GF-D8 (cell line): ENCODE measurements around the gene IKBIP.
"Not testable (repeated sequence)": the region's sequence is repeated elsewhere in the genome, so short reads cannot be mapped to it uniquely, and the experiment has no call there.

ENCODE experiments used
- DNase-seq: peaks from one replicate; lab custom pipeline; 2025; lab: John Stamatoyannopoulos, UW

IKBIP gene

DNA sequence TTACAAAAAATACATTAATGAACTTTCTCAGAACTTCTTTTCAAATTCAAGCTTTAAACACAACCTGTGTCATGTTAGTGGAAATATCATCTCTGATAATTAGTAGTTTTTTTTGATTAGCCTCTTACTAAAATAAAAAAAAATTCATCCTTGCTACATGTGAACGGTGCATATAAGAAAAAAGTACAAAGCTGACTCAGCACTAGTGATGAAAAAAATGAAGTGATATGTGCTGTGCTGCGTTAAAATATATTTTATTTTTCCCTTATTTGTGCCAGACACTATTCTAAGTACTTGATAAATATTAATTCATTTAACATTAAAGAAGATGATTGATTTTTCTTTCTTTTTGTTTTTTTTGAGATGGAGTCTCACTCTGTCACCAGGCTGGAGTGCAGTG lies 7.5 kb downstream of the IKBIP start:
- DNase-seq = no peak

DNA sequence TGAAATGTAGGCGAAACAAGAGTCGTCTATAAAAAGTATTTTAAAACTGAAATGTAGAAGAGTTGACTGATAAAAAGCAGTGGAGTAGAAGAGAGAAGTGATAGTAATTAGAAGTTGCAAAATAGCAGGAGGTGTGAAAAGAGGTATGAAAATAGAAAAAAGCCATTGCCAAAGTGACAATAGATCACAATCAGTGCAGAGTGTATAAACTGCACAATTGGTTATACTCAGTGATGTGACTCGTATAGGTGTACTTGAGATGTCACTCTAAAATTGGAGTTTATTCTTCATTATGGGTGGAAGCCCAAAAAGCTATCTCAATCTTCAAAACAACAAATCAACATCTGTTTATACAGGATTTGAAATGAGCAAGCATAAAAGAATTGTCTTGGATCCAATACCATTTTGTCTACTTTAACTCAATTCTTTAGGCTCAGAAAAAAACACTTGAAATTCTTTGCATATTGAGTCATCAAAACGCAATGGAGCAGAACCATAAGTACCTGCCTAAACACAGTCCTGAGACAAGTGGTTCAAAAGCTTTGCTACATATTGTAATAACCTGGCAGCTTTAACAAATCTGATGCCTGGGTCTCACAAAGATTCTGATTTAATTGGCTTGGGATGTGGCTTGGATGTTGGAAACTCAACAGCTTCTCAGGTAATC lies 8.8 kb downstream of the IKBIP start:
- no peak for DNase-seq

DNA sequence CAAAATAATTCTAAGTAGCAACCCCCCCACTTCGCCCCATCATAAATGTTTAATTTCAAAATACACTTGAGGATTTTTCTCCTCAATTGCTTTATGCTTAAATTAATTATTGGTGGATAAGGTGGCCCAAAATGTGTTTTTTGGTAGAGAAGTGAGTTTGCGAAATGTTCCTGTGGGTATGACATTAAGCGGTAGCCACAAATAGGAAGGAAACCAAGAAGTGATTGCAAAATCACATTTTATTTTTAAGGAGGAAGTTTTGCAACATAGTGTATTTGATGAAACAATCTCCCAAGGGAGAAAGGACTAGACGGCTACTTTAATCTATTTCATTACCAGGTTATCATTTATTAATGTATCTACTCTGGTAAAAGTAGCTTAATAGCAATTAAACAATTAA lies 25.6 kb downstream of the IKBIP start:
- DNase-seq = peak; percentile 93

DNA sequence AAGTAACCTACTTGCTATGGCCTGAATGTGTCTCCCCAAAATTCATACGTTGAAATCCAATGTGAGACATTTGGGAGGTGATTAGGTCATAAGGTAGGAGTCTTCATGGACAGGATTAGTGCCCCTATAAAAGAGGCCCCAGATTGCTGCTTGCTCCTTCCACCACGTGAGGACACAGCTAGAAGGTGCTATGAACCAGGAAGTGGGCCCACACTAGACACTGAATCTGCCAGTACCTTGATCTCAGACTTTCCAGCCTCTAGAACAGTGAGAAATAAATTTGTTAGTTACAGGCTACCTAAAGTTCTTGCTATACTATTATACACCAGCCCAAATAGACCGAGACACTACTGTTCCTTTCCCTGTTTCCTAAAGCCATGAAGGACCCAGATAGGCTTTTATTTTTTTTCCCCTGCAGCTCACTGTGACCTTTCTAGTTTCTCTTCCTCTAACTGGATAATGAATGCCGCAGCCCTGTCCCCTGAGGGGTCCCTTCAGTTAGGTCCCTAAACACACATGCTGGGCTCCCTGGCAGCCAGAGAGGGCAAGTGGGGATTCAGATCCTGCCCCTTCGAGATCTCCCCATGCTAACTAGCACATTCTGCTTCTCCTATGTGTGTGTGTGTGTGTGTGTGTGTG lies 31.8 kb downstream of the IKBIP start:
- DNase-seq = peak; percentile 43

DNA sequence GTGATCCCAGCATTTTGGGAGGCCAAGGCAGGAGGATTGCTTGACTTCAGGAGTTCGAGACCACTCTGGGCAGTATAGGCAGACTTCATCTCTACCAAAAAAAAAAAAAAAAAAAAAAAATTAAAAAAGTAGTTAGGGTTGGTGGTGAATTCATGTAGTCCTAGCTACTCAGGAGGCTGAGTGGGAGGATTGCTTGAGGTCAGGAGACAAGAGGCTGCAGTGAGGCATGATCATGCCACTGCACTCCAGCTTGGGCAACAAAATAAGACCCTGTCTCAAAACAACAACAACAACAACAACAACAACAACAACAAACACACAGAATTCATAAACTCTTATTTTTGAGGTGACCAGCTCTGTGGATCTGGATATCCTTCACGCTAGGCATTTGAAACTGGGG lies 34.0 kb downstream of the IKBIP start:
- no peak for DNase-seq

DNA sequence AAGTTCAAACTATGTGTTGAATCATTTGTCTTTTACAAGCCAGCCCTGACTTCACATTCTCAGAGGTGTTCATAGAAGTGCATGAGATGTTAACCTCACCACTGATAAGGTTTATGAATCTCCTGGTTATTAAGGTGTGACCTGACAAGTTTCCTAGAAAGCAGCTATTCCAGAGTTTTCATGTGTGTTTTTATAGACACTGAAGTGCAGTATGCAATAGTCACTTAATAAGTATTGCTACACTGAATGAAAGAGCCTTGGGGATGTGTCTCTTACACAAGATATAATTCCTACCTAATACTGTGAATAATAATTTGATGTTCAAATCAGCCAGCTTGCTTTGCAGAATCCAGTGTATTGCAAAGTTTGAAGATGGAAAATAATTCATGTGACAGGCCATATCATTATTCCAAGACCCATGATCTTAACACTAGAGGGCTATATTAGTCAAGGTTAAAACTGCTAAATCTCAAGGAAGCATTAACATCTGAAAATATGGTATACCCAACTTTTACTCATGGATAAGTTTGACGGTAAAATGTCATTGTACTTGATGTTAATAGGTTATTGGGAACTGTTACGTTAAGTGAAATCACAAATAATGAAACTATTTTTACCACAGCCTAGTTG lies 38.1 kb downstream of the IKBIP start:
- DNase-seq = peak; percentile 6

DNA sequence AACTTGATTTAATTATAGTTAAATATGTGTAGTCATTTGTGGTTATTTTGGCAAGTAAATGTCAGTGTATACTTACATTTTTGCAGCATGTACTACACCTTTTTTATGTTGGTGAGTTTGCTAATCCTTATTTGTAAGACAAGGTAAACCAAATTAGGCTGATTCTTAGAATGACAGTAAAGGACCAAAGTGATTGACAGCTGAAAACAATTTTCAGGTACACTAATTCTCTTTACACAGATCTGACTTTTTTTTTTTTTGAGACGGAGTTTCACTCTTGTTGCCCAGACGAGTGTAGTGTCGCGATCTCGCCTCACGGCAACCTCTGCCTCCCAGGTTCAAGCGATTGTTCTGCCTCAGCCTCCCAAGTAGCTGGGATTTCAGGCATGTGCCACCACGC lies 42.7 kb downstream of the IKBIP start:
- DNase-seq = no peak

DNA sequence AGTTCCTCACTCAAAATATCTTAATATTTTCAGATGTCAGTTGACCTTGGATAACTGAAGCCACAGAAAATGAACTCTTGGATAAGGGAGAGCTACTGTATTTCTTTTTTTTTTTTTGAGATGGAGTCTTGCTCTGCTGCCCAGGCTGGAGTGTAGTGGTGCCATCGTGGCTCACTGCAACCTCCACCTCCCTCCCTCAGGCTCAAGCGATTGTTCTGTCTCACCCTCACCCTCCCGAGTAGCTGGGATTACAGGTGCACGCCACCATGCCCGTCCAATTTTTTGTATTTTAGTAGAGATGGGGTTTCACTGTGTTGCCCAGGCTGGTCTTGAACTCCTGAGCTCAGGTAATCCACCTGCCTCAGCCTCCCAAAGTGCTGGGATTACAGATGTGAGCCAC lies 47.3 kb downstream of the IKBIP start:
- DNase-seq = not testable (repeated sequence)

DNA sequence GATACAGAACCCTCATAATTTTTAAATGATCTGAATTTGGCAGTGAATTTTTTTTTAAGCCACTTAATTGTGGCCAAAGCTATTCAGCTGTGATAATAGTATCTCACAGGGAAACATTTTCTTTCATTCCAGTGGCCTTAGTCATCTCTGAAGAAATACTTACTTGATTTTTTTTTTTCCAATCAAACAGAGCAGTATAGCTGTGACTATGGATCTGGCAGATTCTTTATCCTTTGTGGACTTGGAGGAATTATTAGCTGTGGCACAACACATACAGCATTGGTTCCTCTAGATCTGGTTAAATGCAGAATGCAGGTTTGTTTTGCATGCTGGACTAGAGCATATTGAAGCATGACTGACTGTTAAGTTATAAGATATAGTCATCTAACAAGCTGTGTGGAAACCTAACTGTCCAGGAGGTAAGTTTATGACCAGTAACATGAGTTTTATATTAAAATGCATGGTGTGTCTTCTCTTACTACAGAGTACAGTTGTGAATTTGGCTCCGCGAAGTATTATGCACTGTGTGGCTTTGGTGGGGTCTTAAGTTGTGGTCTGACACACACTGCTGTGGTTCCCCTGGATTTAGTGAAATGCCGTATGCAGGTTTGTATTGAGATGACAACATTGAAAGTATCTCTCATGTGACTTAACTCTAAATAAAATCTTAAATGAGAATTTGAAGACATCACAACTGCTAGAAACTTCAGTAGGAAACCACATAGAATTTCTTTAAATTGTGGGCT lies 49.2 kb downstream of the IKBIP start:
- no peak for DNase-seq

DNA sequence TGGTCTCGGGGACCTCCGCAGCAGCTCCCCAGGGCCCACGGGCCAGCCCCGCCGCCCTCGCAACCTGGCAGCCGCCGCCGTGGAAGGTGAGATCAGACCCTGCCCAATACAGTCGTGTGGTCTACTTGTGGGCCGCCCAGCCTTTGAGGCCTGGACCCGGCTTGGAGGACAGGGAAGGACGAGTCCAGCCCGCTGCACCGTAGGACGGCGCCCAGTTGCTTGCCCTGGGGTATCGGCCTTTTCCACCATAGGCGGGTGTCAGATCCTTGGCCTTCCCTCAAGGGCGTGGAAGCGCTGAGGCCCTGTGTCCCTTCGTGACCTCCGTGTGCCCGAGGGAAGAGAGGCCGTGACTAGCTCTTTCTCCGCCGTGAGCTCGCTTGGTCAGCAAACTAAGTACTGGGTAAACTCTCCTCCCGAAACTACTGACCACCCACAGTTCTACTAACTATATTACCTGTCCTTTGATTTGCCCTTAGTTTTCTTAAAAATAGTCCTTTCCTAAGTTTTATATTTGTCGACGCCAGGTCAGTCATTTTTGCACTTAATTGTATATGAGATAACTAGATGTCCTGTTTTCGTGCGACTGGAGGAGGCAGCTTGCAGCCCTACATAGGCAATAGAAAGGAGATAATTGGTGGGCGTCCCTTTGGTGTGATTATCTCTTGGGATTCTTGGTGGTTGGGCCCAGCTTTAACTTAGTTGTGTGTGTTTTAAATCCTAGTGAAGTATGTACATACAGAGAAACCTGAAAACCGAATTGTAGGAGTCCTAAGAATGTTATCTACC lies 50.3 kb downstream of the IKBIP start:
- DNase-seq = no peak

DNA sequence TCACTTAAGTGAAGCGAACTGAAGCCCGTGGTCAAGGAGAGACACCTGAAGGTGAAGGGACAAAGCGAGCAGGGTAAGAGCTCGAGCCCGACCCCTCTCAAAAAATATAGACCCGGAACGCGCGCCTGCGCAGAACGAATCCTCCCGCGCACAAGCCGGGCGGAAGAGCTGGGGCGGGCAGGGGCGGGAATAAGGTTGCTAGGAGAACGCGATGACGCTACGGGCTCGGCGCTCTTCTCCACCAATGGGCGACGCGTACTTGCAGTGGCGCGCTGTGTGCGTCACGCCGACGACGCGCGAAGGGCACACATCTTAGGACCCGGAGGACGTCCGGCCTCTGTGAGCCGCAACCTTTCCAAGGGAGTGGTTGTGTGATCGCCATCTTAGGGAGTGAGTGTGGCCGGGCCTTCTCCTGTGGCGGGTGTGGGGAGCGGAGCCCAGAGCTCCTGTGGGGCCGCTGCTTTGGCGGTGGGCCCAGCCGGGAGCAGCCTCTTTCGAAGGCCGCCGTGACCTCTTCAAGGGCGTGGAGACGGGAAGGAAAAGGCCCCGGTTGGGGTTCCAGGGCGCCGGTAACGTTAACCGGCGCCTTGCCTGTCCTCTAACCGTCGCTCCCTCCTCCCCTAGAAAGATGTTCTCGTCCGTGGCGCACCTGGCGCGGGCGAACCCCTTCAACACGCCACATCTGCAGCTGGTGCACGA lies 51.1 kb downstream of the IKBIP start, which contains the start of gene SLC25A3:
Gene SLC25A3, plus strand, starts transcription at position 336 of the 699 bp plus-strand sequence. Its CDS starts 293 bp downstream, at position 629.
- DNase-seq = peak; percentile 93

DNA sequence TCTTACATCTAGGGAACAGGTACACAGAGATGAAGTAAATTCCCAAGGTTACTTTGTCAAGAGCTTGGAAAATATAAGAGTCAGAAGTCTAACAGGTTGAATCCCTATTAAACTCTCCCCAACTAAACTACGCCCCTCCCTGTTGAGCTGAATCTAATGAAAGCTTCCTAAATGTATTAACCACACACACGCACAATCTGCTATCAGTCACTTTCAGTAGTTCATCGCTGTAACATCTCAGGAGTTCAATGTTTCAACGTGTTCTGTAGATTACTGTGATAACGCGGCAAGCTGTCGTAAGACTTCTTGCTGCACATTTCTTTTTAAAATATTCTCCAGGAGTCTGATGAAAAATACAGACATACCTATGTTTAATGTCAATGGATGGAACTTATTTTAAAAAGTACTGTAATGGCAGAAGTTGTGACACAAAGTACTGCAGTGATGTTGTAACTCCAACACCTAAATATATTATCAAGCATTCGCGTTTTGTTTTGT lies 51.7 kb downstream of the IKBIP start:
- DNase-seq = peak; percentile 30

DNA sequence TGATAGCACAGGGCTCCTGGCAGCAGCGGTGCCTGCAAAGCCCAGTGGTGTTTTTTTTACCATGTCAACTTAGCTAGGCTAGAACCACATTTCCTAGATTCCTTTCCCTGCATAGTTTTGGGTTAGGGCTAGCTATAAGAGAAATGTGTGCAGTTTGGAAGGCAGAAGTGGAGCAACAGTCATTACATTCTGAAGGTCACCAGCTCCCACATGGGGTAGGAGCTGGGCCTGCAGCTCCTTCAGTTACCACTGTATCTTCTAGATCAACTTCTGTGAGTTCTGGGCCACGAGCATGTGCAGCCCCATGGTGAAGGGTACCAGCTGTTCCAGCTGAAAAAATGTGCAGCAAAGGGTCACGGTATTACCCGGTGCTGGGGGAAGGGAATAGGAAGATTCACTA lies 53.4 kb downstream of the IKBIP start:
- peak; percentile 18 for DNase-seq

DNA sequence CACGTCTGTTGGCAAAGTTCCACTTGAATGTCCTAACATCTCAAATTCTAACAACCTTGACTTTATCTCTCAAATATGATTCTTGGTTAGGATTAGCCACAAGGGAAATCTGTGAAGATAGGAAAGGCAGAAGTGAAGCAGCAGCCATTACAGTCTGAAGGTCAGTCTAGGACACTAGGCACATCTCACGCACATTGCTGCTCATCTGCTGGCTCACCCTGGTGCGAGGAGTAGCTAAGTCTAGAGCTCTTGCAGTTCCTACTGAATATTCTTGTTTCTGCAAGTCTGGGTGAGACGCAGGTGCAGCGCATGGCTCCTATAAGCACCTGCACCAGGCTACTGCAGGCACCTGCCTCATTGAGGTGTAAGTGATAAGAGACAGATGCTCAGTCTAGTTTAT lies 57.5 kb downstream of the IKBIP start:
- DNase-seq = no peak

DNA sequence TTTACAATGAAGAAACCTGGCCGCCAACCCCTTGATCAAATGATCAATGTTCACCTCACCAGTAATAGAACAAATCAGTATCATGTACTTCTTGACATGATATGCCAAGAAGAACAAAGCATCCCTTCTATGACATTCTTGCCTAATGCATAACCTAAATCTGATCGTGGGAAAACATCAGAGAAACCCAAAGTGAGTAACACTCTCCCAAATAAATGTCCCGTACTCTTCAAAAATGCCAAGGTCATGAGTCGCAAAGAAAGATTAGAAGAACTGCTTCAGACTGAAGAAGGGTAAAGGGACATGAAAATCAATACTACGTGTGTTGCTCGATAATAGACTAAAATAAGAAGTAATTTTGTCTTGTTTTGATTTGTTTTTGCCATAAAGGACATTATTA lies 62.5 kb downstream of the IKBIP start:
- no peak for DNase-seq

DNA sequence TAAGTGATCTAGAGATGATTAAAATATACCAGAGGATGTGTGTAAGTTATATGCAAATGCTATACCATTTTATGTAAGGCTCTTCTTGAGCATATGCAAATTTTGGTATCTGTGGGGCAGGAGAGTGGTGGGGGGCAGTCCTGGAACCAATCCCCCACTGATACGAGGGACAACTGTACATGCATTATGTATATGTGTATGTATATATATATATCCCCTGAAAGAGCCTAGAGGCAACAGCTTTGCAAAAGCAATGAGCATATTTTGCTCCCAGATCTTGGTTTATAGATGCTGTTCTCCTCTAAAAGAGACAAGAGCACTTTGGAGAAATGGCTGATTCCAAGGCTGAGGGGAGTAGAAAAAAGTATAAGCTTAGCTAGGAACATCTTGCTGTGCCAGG lies 63.5 kb downstream of the IKBIP start:
- DNase-seq = no peak

DNA sequence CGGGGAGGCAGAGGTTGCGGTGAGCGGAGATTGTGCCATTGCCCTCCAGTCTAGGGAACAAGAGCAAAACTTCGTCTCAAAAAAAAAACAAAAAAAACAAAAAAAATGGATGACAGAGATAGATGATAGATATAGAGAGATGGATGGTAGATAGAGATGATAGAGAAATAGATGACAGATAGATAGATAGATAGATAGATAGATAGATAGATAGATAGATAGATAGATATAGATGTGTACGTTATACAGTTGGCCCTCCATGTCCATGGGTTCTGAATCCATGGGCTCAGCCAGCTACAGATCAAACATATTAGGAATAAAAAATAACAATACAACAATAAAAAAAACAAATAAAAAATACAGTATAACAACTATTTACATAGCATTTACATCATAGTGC lies 63.9 kb downstream of the IKBIP start:
- no peak for DNase-seq

DNA sequence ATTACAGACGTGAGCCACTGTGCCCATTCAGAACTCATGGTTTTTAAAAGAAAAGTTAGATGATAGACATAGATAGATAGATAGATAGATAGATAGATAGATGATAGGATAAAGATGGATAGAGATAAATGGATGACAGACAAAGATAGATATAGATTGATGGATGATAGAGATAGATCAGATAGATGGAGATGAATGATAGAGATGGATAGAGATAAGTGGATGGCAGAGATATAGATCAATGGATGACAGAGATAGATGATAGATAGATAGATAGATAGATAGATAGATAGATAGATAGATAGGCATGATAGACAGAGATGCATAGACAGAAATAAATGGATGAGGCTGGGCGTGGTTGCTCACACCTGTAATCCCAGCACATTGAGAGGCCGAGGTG lies 64.8 kb downstream of the IKBIP start:
- DNase-seq = no peak

DNA sequence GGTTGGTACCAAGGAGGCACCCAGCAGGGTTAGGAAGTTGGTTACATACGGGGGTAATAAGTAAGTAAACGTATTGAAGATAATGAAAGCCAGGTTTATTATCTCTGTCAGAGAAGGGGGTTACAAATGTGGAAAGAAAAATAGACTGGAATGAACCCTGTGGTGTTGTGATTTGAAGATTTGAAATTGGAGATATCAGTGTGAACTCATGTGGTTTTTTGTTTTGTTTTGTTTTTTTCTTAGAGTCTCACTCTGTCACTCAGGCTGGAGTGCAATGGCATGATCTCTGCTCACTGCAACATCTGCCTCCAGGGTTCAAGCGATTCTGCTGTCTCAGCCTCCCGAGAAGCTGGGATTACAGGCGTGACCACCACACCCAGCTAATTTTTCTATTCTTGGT lies 65.2 kb downstream of the IKBIP start:
- DNase-seq = no peak

DNA sequence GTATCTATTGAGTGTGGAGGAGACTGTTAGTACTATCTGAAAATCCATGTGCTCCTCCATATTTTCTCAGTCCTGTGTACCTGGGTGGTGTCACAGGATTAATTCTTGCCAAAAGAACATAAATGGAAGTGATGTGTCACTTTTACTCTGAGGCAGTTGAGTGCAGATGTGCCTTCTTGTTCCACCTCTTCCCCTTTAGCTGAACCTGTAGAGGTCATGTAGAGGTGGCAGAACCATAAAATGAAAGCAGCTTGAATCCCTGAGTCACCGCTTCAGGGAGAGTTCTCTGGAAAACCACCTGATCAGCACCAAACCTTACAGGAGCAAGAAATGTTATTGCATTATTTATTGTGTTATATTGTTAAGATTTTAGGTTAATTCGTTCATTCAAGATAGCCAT lies 65.8 kb downstream of the IKBIP start:
- no peak for DNase-seq

DNA sequence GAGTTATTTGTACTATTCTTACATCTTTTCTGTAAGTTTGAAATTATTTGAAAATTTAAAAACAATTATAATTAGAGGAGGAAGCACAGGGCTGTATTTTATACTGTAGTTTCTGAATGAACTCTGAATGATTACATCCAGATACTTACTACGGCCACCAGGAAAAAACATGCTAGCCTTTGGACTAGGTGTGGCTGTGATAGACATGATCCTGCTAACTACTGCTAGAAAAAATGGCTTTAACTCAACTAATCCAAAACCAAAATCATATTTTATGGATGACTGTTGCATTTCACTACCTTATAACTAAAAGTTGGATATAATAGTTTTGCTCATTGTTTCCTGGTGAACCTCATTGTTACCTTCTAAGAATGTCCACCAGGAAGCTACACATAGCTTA lies 66.2 kb downstream of the IKBIP start:
- DNase-seq = no peak
